GM10266 (cell line): ENCODE results near the gene TNFSF9.

Experiments used
- DNase-seq: peaks from one replicate; pipeline ENCODE4 v3.0.0; 2012; ENCODE audit errors: extremely low spot score
- CTCF ChIP-seq: IDR thresholded peaks from 2 replicates; pipeline ENCODE4 v1.5.1; 2012; ENCODE audit warnings: mild to moderate bottlenecking, low read depth; ENCODE audit not compliant: control insufficient read depth, insufficient read depth; ENCODE audit errors: missing control alignments

The TNFSF9 gene

DNA sequence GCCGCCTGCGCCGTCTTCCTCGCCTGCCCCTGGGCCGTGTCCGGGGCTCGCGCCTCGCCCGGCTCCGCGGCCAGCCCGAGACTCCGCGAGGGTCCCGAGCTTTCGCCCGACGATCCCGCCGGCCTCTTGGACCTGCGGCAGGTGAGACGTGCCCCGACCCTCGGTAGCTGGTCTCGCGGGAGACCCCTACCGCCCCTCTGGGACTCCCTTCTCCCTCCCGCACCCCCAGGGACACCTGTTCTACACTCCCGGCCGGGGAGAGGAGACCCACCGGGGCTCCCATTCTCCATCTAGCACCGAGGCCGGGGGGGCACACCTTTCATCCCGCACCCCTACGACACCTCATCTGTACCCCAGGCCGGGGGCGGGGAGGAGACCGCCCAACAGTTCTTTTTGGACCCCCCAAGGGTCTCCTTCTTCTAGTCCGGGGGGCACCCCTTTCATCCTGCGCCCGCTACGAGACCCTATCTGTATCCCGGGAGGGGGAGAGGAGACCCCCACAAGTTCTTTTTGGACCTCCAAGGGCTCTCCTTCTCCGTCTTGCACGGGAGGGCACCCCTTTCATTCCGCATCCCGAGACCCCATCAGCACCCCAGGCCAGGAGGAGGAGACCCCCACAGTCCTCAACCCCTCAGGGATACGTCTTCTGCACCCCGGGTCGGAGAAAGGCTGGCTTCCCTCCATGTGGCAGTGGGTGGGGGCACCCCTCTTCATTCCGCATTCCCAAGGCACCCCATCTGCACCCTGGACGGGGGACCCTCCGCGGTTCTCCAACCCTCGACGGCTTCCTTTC lies 533 bp downstream of the TNFSF9 start:
- no peak for DNase-seq
- TF ChIP-seq CTCF = no peak

DNA sequence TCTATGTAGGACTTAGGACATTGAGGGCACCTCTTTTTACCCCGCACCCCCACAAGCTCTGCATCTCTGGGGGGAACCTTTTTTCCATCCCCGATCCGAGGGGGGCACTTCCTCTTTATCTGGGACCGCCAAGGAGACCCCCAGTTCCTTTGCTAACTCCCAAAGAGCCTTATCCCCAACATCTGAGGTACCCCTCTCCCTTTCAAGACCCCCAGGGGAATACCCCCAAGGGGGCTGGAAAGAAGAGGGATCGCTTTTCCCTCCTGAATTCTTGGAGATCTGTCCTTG lies 1.1 kb downstream of the TNFSF9 start:
- DNase-seq = no peak
- TF ChIP-seq CTCF = no peak

DNA sequence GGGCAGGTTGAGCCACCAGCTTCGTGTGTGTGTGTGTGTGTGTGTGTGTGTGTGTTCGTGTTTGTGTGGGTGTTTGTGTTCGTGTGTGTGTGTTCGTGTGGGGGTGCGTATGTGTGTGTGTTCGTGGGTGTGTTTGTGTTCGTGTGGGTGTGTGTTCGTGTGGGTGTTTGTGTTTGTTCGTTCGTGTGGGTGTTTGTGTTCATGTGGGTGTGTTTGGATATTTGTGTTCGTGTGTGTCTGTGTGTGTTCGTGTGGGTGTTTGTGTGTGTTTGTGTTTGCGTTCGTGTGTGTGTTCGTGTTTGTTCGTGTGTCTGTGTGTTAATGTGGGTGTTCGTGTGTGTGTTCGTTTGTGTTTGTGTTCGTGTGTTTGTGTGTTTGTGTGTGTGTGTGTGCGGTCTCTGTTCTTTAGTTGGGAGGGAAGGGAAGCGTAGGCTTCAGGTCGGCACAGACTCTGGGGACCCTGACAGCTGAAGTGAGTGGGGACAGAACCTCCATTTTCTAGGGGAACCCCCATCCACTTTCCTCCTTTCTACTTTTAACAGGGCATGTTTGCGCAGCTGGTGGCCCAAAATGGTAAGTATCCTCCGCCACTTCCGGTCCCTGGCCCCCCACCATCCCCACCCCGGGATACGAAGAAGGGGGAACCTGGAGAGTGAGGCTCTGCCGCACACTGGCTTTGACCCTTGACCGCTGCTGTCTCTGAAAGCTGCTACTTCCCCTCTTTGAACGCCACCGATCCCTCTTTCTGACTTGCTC lies 1.6 kb downstream of the TNFSF9 start:
- TF ChIP-seq CTCF = no peak
- DNase-seq = peak; percentile 85

- TF ChIP-seq CTCF = no peak
- DNase-seq = no peak
Observed at GRCh38 chr19:6533000-6533328, 2.1 kb downstream of the TNFSF9 start.

DNA sequence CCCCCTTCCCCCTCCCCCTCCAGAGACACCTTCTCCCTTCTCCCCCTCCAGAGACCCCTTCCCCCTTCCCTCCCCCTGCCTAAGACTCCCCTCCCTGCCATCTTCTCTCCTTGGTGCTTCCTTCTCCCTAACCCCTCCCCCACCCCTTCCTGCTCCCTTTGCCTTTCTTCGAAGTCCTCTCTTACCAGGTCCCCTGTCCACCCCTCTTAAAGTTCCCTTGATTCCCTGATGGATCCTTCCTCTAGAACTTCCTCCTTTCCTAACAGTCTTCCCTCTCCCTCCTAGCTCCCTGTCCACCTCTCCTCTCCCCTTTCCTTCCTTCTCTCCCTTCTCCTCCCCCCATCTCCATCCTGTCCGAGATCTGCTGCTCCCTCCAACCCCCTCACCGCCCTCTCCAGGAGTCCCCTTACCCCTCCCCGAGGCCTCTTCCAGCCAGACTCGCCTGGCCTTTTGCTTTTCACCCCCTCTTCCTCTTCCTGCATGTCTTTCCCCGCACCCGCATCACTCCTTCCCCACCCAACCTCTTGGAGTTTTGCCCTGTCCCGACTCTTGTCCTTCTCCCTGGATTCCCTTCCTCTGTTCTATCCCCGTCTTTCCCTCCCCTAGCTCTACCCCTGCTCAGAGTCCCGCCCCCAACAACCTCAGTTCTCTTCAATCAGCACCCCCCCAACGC lies 3.1 kb downstream of the TNFSF9 start:
- no peak for DNase-seq
- no peak for TF ChIP-seq CTCF

GRCh38 chr19:6534451-6535093 lies 3.7 kb downstream of the TNFSF9 start:
- no peak for DNase-seq
- TF ChIP-seq CTCF = no peak
